Stimulated activated CD4-positive, alpha-beta T cell treated with anti-CD3 and anti-CD28 coated beads, Interleukin-15, amount 100 ng/mL, for 48 hours (primary cell): ENCODE data around the gene SULT1C2.

ENCODE experiments used
- DNase-seq, 2 donors: peaks; one replicate each; pipeline ENCODE4 v3.0.0-alpha.2; 2020; ENCODE audit warnings: low read depth in 2 of 2

Gene SULT1C2

GRCh38 chr2:108293850-108294249, 5.2 kb downstream of the SULT1C2 start:
- no peak for DNase-seq

- DNase-seq: no peak
Measured at GRCh38 chr2:108297436-108298141, 8.9 kb downstream of the SULT1C2 start.

- no peak for DNase-seq
Measured at GRCh38 chr2:108301558-108301957, 12.9 kb downstream of the SULT1C2 start.

- DNase-seq: no peak
Measured at GRCh38 chr2:108304975-108305374, 16.3 kb downstream of the SULT1C2 start.

GRCh38 chr2:108305901-108306300, 17.2 kb downstream of the SULT1C2 start:
- DNase-seq: no peak

GRCh38 chr2:108309903-108310302, 21.2 kb downstream of the SULT1C2 start:
- no peak for DNase-seq

GRCh38 chr2:108314586-108315296, 26.0 kb downstream of the SULT1C2 start:
- no peak for DNase-seq

GRCh38 chr2:108315444-108315934, 26.8 kb downstream of the SULT1C2 start:
- no peak for DNase-seq

- no peak for DNase-seq
Measured at GRCh38 chr2:108316033-108316432, 27.3 kb downstream of the SULT1C2 start.

- DNase-seq: no peak
Measured at GRCh38 chr2:108316461-108317258, 28.0 kb downstream of the SULT1C2 start.

GRCh38 chr2:108320326-108320922, 31.7 kb downstream of the SULT1C2 start:
- DNase-seq: no peak

GRCh38 chr2:108323619-108324018, 34.9 kb downstream of the SULT1C2 start:
- no peak for DNase-seq

- no peak for DNase-seq
Measured at GRCh38 chr2:108324531-108325255, 36.0 kb downstream of the SULT1C2 start.

- DNase-seq: no peak
Measured at GRCh38 chr2:108325756-108326155, 37.1 kb downstream of the SULT1C2 start.

- DNase-seq: no peak
Measured at GRCh38 chr2:108329771-108330170, 41.1 kb downstream of the SULT1C2 start.

GRCh38 chr2:108330979-108331378, 42.3 kb downstream of the SULT1C2 start:
- DNase-seq: no peak

GRCh38 chr2:108345951-108346350, 57.3 kb downstream of the SULT1C2 start:
- no peak for DNase-seq

- no peak for DNase-seq
Measured at GRCh38 chr2:108346827-108347226, 58.1 kb downstream of the SULT1C2 start.

- DNase-seq: no peak
Measured at GRCh38 chr2:108347786-108348185, 59.1 kb downstream of the SULT1C2 start.

GRCh38 chr2:108348816-108349570, 60.3 kb downstream of the SULT1C2 start:
- no peak for DNase-seq

- DNase-seq: no peak
Measured at GRCh38 chr2:108349571-108349928, 60.9 kb downstream of the SULT1C2 start.
